GM12878 (cell line): Measurements from ENCODE around the gene PITPNM3. TPM values are rescaled to one million over a fixed set of nuclear protein-coding genes. Genes with fewer than 3 reads are reported as not detected.

Source experiments
- ATAC-seq: fragments of 200-7000 bp; cut with Tn5 transposase; 3 replicates; pipeline ENCODE4 v1.9.1; 2020; ENCODE audit warnings: mild to moderate bottlenecking, moderate library complexity
- BruUV-seq: library from RNA; stranded (reverse); fragments of 400-500 nt; replicated peaks from 2 replicates; lab custom pipeline; 2021; lab: Mats Ljungman, UMichigan
- CTCF ChIA-PET: fragments of 300-600 bp; sonication (Branson Sonifier 250); formaldehyde crosslinking; extraction: SDS; loops from one replicate; lab custom pipeline; 2021; ENCODE audit warnings: inconsistent platforms; lab: Yijun Ruan, JAX
- POLR2A ChIA-PET: fragments of 350-600 bp; formaldehyde crosslinking; extraction: SDS; loops from one replicate; lab custom pipeline; 2021; ENCODE audit warnings: inconsistent platforms; lab: Charles Lee
- RAD21 ChIA-PET: fragments of 300-600 bp; sonication (Branson Sonifier 250); formaldehyde crosslinking; loops from one replicate; lab custom pipeline; 2023; ENCODE audit warnings: antibody characterized with exemption; ENCODE audit not compliant: unreplicated experiment; lab: Charles Lee
- SMC1A ChIA-PET: fragments of 300-600 bp; sonication (Branson Sonifier 250); formaldehyde crosslinking; loops from one replicate; lab custom pipeline; 2023; ENCODE audit not compliant: unreplicated experiment, uncharacterized antibody; lab: Charles Lee
- DNase-seq: peaks from one replicate; pipeline ENCODE4 v3.0.0-alpha.2; 2011; ENCODE audit warnings: low read depth, low spot score
- FAIRE-seq: peaks from 3 replicates; lab custom pipeline; 2011; peaks lifted over from hg19 to GRCh38; lab: Jason Lieb, UNC
- H2AFZ ChIP-seq: 2 replicates; pipeline ENCODE4 v1.6.0; 2011; ENCODE audit warnings: low read depth, low read length, control low read depth; ENCODE audit not compliant: control insufficient read depth
- H3K27ac ChIP-seq: 2 replicates; pipeline ENCODE4 v1.5.1; 2011; ENCODE audit warnings: control low read depth; ENCODE audit not compliant: control insufficient read depth, insufficient read depth
- H3K27me3 ChIP-seq, 2 experiments: replicated peaks in 1 of 2; 2 replicates each; pipeline versions ENCODE4 v1.6.0 to v1.6.1; 2011; ENCODE audit warnings: low read length in 1 of 2; ENCODE audit not compliant: control insufficient read depth in 2 of 2, insufficient read depth in 2 of 2
- H3K36me3 ChIP-seq, 2 experiments: 2 replicates each; pipeline ENCODE4 v1.5.1; 2011; ENCODE audit warnings: low read length in 1 of 2; ENCODE audit not compliant: control insufficient read depth in 2 of 2, insufficient read depth in 2 of 2
- H3K4me1 ChIP-seq: 2 replicates; pipeline ENCODE4 v1.6.1; 2011; ENCODE audit warnings: mild to moderate bottlenecking, low read length, moderate library complexity, mixed read lengths; ENCODE audit not compliant: control insufficient read depth, insufficient read depth
- H3K4me2 ChIP-seq: 2 replicates; pipeline ENCODE4 v1.6.0; 2011; ENCODE audit warnings: control low read depth; ENCODE audit not compliant: control insufficient read depth, insufficient read depth
- H3K4me3 ChIP-seq: fragments of 200-600 bp; sonication (generic); 2 replicates; pipeline ENCODE4 v1.5.1; 2016
- H3K79me2 ChIP-seq: 2 replicates; pipeline ENCODE4 v1.6.0; 2011; ENCODE audit warnings: low read length; ENCODE audit not compliant: control insufficient read depth, insufficient read depth
- H3K9ac ChIP-seq: 2 replicates; pipeline ENCODE4 v1.8.0; 2011; ENCODE audit warnings: low read length, control low read depth, mixed read lengths; ENCODE audit not compliant: control insufficient read depth, insufficient read depth
- H3K9me3 ChIP-seq: replicated peaks from 3 replicates; pipeline ENCODE4 v1.5.1; 2011; ENCODE audit warnings: mild to moderate bottlenecking, low read length; ENCODE audit not compliant: control insufficient read depth, insufficient read depth
- H4K20me1 ChIP-seq: 2 replicates; pipeline ENCODE4 v1.6.0; 2011; ENCODE audit not compliant: control insufficient read depth, insufficient read depth
- CEBPB ChIP-seq, 2 experiments: fragments of 150-350 bp in 1 of 2; IDR thresholded peaks; 2 replicates each; pipeline ENCODE4 v1.6.1; 2012 to 2014; ENCODE audit warnings: low read depth in 2 of 2, low read length in 2 of 2, borderline replicate concordance in 1 of 2, inconsistent platforms in 1 of 2
- CHD4 ChIP-seq: fragments of 200-600 bp; sonication (generic); IDR thresholded peaks from 2 replicates; pipeline ENCODE4 v1.6.1; 2016; ENCODE audit warnings: mild to moderate bottlenecking
- JUNB ChIP-seq: IDR thresholded peaks from 2 replicates; pipeline ENCODE4 v1.6.1; 2016; ENCODE audit warnings: antibody characterized with exemption, mild to moderate bottlenecking
- NRF1 ChIP-seq: conservative IDR thresholded peaks from 2 replicates; pipeline ENCODE4 v1.6.1; 2011; ENCODE audit warnings: mild to moderate bottlenecking, low read depth, low read length, improper control_type of control experiment
- PML ChIP-seq: IDR thresholded peaks from 2 replicates; pipeline ENCODE4 v1.6.1; 2012; ENCODE audit warnings: low read length, inconsistent platforms
- TCF12 ChIP-seq: IDR thresholded peaks from 2 replicates; pipeline ENCODE4 v1.6.1; 2011; ENCODE audit warnings: low read depth, mild to moderate bottlenecking, low read length
- ZNF384 ChIP-seq: IDR thresholded peaks from 2 replicates; pipeline ENCODE4 v1.6.1; 2012; ENCODE audit warnings: low read depth, mild to moderate bottlenecking, low read length, improper control_type of control experiment, borderline replicate concordance
- WGBS: methylation state at CpG from one replicate; pipeline ENCODE4 v1.1.6; 2016; ENCODE audit warnings: low lambda C conversion rate; ENCODE audit not compliant: insufficient replicate concordance, insufficient coverage; ENCODE audit errors: missing lambda C conversion rate; 5-methylcytosine and 5-hydroxymethylcytosine counted together
- in situ Hi-C: fragments of 300-500 bp; cut with MboI; formaldehyde crosslinking; loops from 9 replicates; pipeline ENCODE4 v1.14.3; 2018; ENCODE audit warnings: mixed read lengths
- intact Hi-C: fragments of 100-400 bp; cut with micrococcal nuclease; formaldehyde crosslinking; loops from one replicate; pipeline ENCODE4 v1.14.2; 2022; ENCODE audit not compliant: unreplicated experiment
- polyA plus RNA-seq, 11 experiments: library from polyadenylated mRNA; depleted of rRNA in 4 of 11; unstranded in 6 of 11; stranded (reverse) in 5 of 11; fragments of >200 nt; fragmentation: Nextera tagmentation in 4 of 11; fragmentation: Illumina TruSeq in 1 of 11; extraction: Ambion mirVana in 4 of 11; extraction: Trizol in 1 of 11; gene quantifications; 1 replicate in 1 of 11; 2 replicates in 10 of 11; pipeline versions ENCODE4 v1.2.1 to v1.2.3, GENCODE V29; 2011 to 2016; ENCODE audit warnings: inconsistent platforms in 2 of 11, missing spikeins in 2 of 11, low read depth in 1 of 11
- total RNA-seq, 4 experiments: library from RNA; depleted of rRNA in 3 of 4; stranded (reverse); fragments of >200 nt in 3 of 4; fragmentation: Illumina TruSeq in 1 of 4; extraction: Trizol in 1 of 4; gene quantifications; 2 replicates each; pipeline versions ENCODE4 v1.2.1 to v1.2.3, GENCODE V29; 2013 to 2021

The PITPNM3 gene
- total and polyA plus RNA-seq, 10 of the 15 experiments (the other 5 are each of a cell fraction or from before 2014, with no cell fraction given): 0.02 to 0.49 (median 0.19) TPM; not detected in 1

GRCh38 chr17:6471531-6472465, 84.6 kb downstream of the PITPNM3 start:
- Histone ChIP-seq H3K4me2 (no peak overlapping the region), H3K79me2 (no peaks in the 10 kb centered on the region), H3K36me3 (no peaks in the 10 kb centered on the region), H3K27me3 (no peaks in the 10 kb centered on the region), H2AFZ (no peak overlapping the region), H3K4me1 (no peaks in the 10 kb centered on the region), H3K27ac (no peak overlapping the region), H3K9ac (no peak overlapping the region), H3K4me3 (no peak overlapping the region), H3K9me3 (no peaks in the 10 kb centered on the region), H4K20me1 (no peaks in the 10 kb centered on the region)
- in situ Hi-C loops: loop anchor here (5.0 kb wide), 1 partner anchor 176 kb away; no protein-coding TSS in a partner anchor
- ChIA-PET RAD21 (interaction anchor here (1.1 to 2.9 kb wide), 2 partner anchors 130 to 176 kb away, joined by 4 to 18 read pairs; no protein-coding TSS in a partner anchor), CTCF (interaction anchor here (0.8 to 4.3 kb wide), 15 partner anchors 8 to 880 kb away, joined by 3 to 38 read pairs (median 4); partner anchors contain the start of genes C17orf100 and MED31), SMC1A (interaction anchor here (1.4 to 3.8 kb wide), 2 partner anchors 130 to 176 kb away, joined by 3 to 12 read pairs; no protein-coding TSS in a partner anchor), POLR2A (no interaction called here)
- WGBS: 49% methylated on average over 19 of the region's 19 CpGs
- intact Hi-C loops: no loop called here
- no peak for ATAC-seq
- BruUV-seq: no TSS peak
- no peak for FAIRE-seq
- TF ChIP-seq PML (no peak), TCF12 (no peak), ZNF384 (no peak), NRF1 (no peak), CEBPB (IDR thresholded peaks at IDR 0.05; ENCODE audit: borderline replicate concordance in 1 of 2, low read depth in 2 of 2, low read length in 2 of 2) (no peak), CHD4 (no peak), JUNB (no peak)
- DNase-seq: no peak
